ENCODE measurements around the gene CCDC9.

- no peak for TF ChIP-seq CTCF (IDR thresholded peaks at IDR 0.05; ENCODE audit: low read depth, low read length)
- no peak for TF ChIP-seq MAX (IDR thresholded peaks at IDR 0.05; ENCODE audit: low read depth, low read length)
- no peak for TF ChIP-seq POLR2A (IDR thresholded peaks at IDR 0.05; ENCODE audit: extremely low read depth, insufficient read length)
- TF ChIP-seq MYC (IDR thresholded peaks at IDR 0.05; ENCODE audit: low read depth, low read length): no peak
These were observed 8.3 kb downstream of the CCDC9 start for GRCh38 chr19:47264629-47265028.

All from NB4 (cell line).